Activated naive CD4-positive, alpha-beta T cell treated with anti-CD3 and anti-CD28 coated beads, Interleukin-2, amount 10 ng/mL, durations not matched to agents 5 hours and 36 hours (primary cell): ENCODE measurements around the gene ADPRH. TPM values are rescaled to one million over a fixed set of nuclear protein-coding genes. Genes with fewer than 3 reads are reported as not detected.

Experiments
- total RNA-seq, 2 experiments: library from RNA; stranded (reverse); gene quantifications; one replicate each; pipeline ENCODE4 v1.2.3, GENCODE V29; 2021

Gene ADPRH
- total RNA-seq = 1 to 10 TPM; 1.2 TPM

DNA sequence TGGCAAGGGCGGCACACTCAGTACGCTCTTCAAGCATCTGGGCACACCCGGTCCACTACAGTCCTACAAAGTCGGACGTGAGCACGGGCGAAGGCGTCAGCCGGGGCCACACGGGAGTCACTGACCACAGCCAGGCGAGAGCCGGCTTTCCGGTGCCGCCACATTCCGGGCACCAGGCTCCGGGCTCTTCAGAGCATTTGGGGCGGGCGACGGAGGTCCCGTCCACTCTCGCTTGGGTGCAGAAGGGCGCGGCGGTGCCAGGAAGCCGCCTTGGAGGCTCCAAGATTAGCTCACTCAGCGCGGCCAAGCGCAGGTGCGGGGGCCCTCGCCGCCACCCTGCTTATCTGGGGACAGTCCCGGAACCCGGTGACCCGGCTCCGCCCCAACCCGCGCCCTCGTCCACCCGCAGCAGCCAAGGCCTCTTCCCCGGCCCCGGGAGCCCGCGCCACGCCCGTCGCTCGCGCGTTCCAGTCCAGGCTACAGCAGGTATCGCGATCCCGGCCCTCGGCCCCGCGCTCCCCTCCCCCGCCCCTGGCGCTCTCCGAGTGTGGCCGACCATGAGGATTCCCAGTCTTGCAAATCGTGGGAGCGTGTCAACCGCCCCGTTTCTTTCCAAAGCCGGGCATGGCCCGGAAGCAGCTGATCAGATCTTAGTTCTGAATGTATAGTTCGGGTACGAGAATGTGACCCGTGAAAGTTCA is at the start of gene ADPRH:
ADPRH (plus strand) TSS at position 127 of the 701 bp plus-strand sequence. CDS start 2,678 bp downstream, outside the sequence.

GRCh38 chr3:119559441-119559963 is 19.8 kb upstream of the ADPRH start, which contains the start of gene CD80:
CD80 (minus strand) TSS chr3:119559614; CDS start chr3:119557728, 1,886 bp downstream.

DNA sequence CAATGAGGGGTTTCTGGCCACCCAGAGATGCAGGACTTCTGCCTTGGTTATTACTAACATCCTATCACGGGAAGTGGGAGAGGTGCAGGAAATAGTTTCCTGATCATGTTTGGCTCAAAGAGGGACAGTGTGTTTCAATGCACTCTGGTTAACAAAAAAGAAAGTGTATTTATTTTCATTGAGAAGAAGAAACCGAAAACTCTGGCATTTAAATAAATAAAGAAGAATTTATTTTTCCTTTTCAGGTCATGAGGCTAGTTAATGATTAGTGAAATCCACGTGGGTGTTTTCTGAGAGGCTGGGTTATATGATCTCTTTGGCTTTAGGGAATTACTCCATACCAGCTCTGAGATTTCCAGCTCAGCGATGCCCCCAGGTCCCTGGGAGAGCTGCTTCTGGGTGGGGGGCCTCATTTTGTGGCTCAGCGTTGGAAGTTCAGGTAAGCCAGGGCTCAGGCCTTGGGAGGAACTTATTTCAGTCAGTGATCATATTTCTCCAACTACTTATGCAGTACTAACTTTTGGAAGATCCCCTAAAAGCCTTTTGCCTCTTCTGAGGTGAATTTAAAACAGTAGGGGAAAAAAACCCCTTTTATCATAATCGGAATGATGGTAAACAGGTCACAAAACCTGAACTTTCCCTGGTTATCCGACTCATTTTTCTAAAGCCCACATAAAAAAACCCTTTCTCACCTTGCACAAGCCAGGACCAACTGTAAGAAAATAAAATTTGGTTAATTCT is 18.4 kb downstream of the ADPRH start, which contains the start of gene PLA1A:
PLA1A (plus strand) TSS at position 338 of the 741 bp plus-strand sequence; CDS start at position 367, 29 bp downstream.

Other genes starting within 250 kb of the ADPRH start
- 10 to 100 TPM; 31.0 to 31.8 TPM for gene TMEM39A, start 115.9 kb upstream of the ADPRH start, total RNA-seq
- gene POGLUT1, start 110.5 kb upstream of the ADPRH start, total RNA-seq = 10 to 100 TPM; 29.6 to 32.8 TPM
- gene TIMMDC1, start 80.9 kb upstream of the ADPRH start, total RNA-seq = 10 to 100 TPM; 66.1 to 66.8 TPM
- 10 to 100 TPM; 14.0 to 14.4 TPM for gene CD80, start 19.9 kb upstream of the ADPRH start, total RNA-seq
- not detected for gene PLA1A, start 18.4 kb downstream of the ADPRH start, total RNA-seq
- 1 to 10 TPM; 3.7 to 3.8 TPM for gene POPDC2, start 81.1 kb downstream of the ADPRH start, total RNA-seq
- 10 to 100 TPM; 44.9 to 45.9 TPM for gene COX17, start 97.9 kb downstream of the ADPRH start, total RNA-seq
- gene CFAP91, start 123.5 kb downstream of the ADPRH start, total RNA-seq = not detected
- gene NR1I2, start 202.6 kb downstream of the ADPRH start, total RNA-seq = under 1 TPM in 1 of 2 experiments, not detected in 1; 0.17 TPM